ENCODE data around the gene H19.

The H19 gene

DNA sequence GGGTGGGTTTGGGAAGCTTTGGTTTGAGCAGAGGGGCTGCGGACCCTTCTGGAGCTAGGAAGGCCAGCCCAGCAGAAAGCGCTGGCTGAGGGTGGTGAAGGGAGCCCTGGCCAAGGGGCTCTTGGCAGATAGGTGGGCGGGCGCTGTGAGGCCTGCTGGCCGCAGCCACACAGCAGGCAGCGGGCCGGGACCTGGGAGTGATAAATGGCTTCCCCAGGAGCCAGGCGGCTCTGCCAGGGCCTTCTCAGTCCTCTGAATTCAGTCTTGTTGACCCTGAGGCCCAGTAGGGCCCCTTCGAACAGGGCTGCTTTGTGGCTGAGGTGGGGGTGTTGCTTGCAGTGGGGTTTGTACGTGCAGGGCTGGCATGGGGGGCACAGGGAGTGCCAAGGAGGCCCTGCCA is 33.4 kb upstream of the H19 start:
- no peak for DNase-seq (ENCODE audit: extremely low spot score)
- ChIA-PET POLR2A (no interaction called here), CTCF (interaction anchor here (7.3 kb wide), 1 partner anchor 120 kb away, joined by 35 read pairs; no protein-coding TSS in a partner anchor)
- no peak for TF ChIP-seq HDGF (IDR thresholded peaks at IDR 0.05; ENCODE audit: borderline replicate concordance)
- TF ChIP-seq ELF4 (IDR thresholded peaks at IDR 0.05): no peak
- no peak for TF ChIP-seq ARNT (IDR thresholded peaks at IDR 0.05)
- no peak for TF ChIP-seq BHLHE40 (IDR thresholded peaks at IDR 0.05; ENCODE audit: borderline replicate concordance)
- TF ChIP-seq SP1 (IDR thresholded peaks at IDR 0.05): no peak
- no peak for TF ChIP-seq FOXM1 (IDR thresholded peaks at IDR 0.05; ENCODE audit: borderline replicate concordance)

DNA sequence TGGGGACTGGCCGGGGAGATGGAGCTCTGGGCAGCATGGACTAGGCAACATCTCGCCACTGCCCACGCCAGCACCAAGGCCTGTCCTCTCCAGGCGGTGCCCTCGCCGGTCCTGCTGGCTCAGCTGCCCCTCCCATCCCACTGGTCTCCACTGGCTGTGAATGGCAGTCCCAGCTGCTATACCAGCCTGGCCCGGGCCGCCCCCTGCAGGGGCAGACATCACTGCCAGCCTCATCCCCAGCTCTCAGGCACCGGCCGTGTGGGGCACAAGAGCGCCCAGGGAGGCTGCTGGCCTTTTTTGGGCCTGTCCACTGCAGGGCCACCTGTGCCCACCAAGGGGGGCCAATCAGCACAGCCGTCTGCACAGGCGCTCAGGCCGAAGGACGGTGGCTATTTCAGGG is 30.1 kb upstream of the H19 start:
- CTCF ChIA-PET: interaction anchor here (0.7 to 7.3 kb wide), 2 partner anchors 123 to 195 kb away, joined by 3 to 35 read pairs; no protein-coding TSS in a partner anchor
- POLR2A ChIA-PET: no interaction called here
- no peak for DNase-seq (ENCODE audit: extremely low spot score)
- TF ChIP-seq NFRKB (IDR thresholded peaks at IDR 0.05): no peak

DNA sequence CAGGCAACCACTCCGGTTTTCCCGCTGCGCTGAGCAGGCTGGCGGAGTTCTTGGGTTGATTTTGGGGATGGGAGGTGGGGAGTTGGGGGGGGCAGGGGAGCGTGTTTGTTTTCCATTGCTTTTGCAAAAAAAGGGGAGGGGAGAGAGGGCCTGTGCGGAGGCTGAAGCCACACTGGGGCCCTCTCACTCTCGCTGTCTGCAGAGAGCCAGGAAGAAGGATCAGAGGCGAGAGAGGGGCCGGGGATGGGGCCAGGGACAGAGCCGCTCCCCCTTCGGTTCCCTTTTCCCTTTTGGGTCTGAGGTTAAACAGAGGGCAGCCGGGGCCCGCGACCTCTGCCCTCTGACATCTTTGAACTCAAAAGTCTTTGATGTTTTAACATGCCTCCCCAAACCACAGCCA is 17.4 kb upstream of the H19 start:
- CTCF ChIA-PET: interaction anchor here (1.8 kb wide), 1 partner anchor 135 kb away, joined by 5 read pairs; no protein-coding TSS in a partner anchor

GRCh38 chr11:2012440-2012839 is 14.8 kb upstream of the H19 start:
- no peak for DNase-seq (ENCODE audit: extremely low spot score)
- TF ChIP-seq BHLHE40 (IDR thresholded peaks at IDR 0.05; ENCODE audit: borderline replicate concordance) (no peak), ARNT (IDR thresholded peaks at IDR 0.05) (no peak), FOXM1 (IDR thresholded peaks at IDR 0.05; ENCODE audit: borderline replicate concordance) (no peak), CTBP1 (IDR thresholded peaks at IDR 0.05; ENCODE audit: borderline replicate concordance) (no peak), ZNF384 (IDR thresholded peaks at IDR 0.05) (no peak), SP1 (IDR thresholded peaks at IDR 0.05) (no peak), FOXA1 (IDR thresholded peaks at IDR 0.05) (no peak), HDGF (IDR thresholded peaks at IDR 0.05; ENCODE audit: borderline replicate concordance) (no peak), LEF1 (IDR thresholded peaks at IDR 0.05; ENCODE audit: borderline replicate concordance) (no peak)
- CTCF ChIA-PET: no interaction called here
- POLR2A ChIA-PET: no interaction called here

More for the DNA sequence above, 17.4 kb upstream of the H19 start:
- no peak for DNase-seq (ENCODE audit: extremely low spot score)
- TF ChIP-seq SUZ12 (IDR thresholded peaks at IDR 0.05) (no peak), BHLHE40 (IDR thresholded peaks at IDR 0.05; ENCODE audit: borderline replicate concordance) (no peak), TARDBP (IDR thresholded peaks at IDR 0.05) (no peak), PKNOX1 (IDR thresholded peaks at IDR 0.05) (no peak), HDGF (IDR thresholded peaks at IDR 0.05; ENCODE audit: borderline replicate concordance) (no peak), ELF4 (IDR thresholded peaks at IDR 0.05) (no peak), ARNT (IDR thresholded peaks at IDR 0.05) (no peak), FOXA1 (IDR thresholded peaks at IDR 0.05) (no peak), FOXK2 (IDR thresholded peaks at IDR 0.05) (no peak)
- POLR2A ChIA-PET: no interaction called here

DNA sequence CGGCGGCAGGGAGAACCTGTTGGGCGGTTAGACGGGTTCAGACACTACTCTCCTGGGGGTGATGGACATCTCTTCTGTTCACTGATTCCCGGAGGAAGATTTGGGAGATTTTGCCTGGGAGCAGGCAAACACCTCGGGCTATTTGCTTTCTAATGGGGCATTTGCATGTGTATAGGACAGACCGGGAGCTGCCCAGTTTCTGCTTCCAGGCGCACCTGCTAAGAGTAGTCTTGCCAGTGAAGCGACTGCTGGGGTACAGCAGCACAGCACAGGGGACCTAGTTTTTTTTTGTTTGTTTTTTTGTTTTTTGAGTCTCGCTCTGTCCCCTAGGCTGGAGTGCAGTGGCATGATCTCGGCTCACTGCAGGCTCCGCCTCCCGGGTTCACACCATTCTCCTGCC is 6.8 kb upstream of the H19 start:
- no peak for DNase-seq (ENCODE audit: extremely low spot score)
- TF ChIP-seq FOXM1 (IDR thresholded peaks at IDR 0.05; ENCODE audit: borderline replicate concordance): no peak
- no peak for TF ChIP-seq FOXA1 (IDR thresholded peaks at IDR 0.05)
- TF ChIP-seq SUZ12 (IDR thresholded peaks at IDR 0.05): no peak
- TF ChIP-seq BHLHE40 (IDR thresholded peaks at IDR 0.05; ENCODE audit: borderline replicate concordance): no peak
- TF ChIP-seq L3MBTL2 (conservative IDR thresholded peaks at IDR 0.05): no peak
- no peak for TF ChIP-seq TARDBP (IDR thresholded peaks at IDR 0.05)
- TF ChIP-seq CTBP1 (IDR thresholded peaks at IDR 0.05; ENCODE audit: borderline replicate concordance): no peak
- no peak for TF ChIP-seq ZNF384 (IDR thresholded peaks at IDR 0.05)
- no peak for TF ChIP-seq HDGF (IDR thresholded peaks at IDR 0.05; ENCODE audit: borderline replicate concordance)
- TF ChIP-seq FOXK2 (IDR thresholded peaks at IDR 0.05): no peak
- TF ChIP-seq LEF1 (IDR thresholded peaks at IDR 0.05; ENCODE audit: borderline replicate concordance): no peak
- TF ChIP-seq ELF4 (IDR thresholded peaks at IDR 0.05): no peak
- no peak for TF ChIP-seq PKNOX1 (IDR thresholded peaks at IDR 0.05)
- no peak for TF ChIP-seq NFRKB (IDR thresholded peaks at IDR 0.05)
- POLR2A ChIA-PET: no interaction called here
- CTCF ChIA-PET: no interaction called here

DNA sequence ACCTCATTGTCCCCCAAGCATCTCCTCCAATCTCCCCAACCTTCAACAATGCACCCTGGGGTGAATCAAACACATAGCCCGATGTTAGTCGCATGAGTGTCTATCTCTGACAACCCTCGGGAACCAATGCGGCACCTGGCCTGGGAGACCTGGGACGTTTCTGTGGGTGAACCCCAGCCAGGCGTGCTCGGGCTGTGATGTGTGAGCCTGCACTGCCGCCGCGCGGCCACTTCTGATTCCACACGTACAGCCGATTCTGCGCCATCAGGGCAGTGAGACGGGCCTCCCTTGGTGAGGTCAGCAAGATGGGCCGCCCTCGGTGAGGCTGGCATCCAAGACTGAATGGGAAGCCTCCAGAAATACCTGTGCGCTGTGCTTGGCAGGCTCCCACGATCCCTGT is 5.2 kb upstream of the H19 start:
- ChIA-PET POLR2A (no interaction called here), CTCF (interaction anchor here (0.6 to 2.8 kb wide), 4 partner anchors 120 to 170 kb away, joined by 3 to 13 read pairs (median 11); no protein-coding TSS in a partner anchor)
- TF ChIP-seq CTBP1 (IDR thresholded peaks at IDR 0.05; ENCODE audit: borderline replicate concordance) (no peak), HDGF (IDR thresholded peaks at IDR 0.05; ENCODE audit: borderline replicate concordance) (no peak), ARNT (IDR thresholded peaks at IDR 0.05) (no peak), ELF4 (IDR thresholded peaks at IDR 0.05) (no peak), FOXM1 (IDR thresholded peaks at IDR 0.05; ENCODE audit: borderline replicate concordance) (no peak), NFRKB (IDR thresholded peaks at IDR 0.05) (no peak), FOXK2 (IDR thresholded peaks at IDR 0.05) (no peak), BHLHE40 (IDR thresholded peaks at IDR 0.05; ENCODE audit: borderline replicate concordance) (no peak), L3MBTL2 (conservative IDR thresholded peaks at IDR 0.05) (no peak), SP1 (IDR thresholded peaks at IDR 0.05) (no peak), LEF1 (IDR thresholded peaks at IDR 0.05; ENCODE audit: borderline replicate concordance) (no peak), FOXA1 (IDR thresholded peaks at IDR 0.05) (no peak), SUZ12 (IDR thresholded peaks at IDR 0.05) (no peak), PKNOX1 (IDR thresholded peaks at IDR 0.05) (no peak)
- DNase-seq (ENCODE audit: extremely low spot score): no peak

Measured in HEK293T (cell line).